HL-60 (cell line): ENCODE data around the gene MDGA2.

Source experiments
- DNase-seq, 2 experiments: peaks; one replicate each; pipeline ENCODE4 v3.0.0-alpha.2; 2010 to 2020; ENCODE audit warnings: low read depth in 1 of 2, low spot score in 1 of 2
- H3K27ac ChIP-seq: fragments of 250-450 bp; sonication (Bioruptor Pico); replicated peaks from 2 replicates; pipeline ENCODE4 v1.5.1; 2020; ENCODE audit warnings: mild to moderate bottlenecking, moderate library complexity
- H3K27me3 ChIP-seq: fragments of 250-450 bp; sonication (Bioruptor Pico); 2 replicates; pipeline ENCODE4 v1.5.1; 2021; ENCODE audit warnings: mild to moderate bottlenecking, moderate library complexity; ENCODE audit not compliant: insufficient read depth, poor library complexity, severe bottlenecking
- H3K4me3 ChIP-seq: replicated peaks from 2 replicates; pipeline ENCODE4 v1.5.1; 2011; ENCODE audit warnings: mild to moderate bottlenecking, control low read depth, low read length; ENCODE audit not compliant: insufficient read depth
- CTCF ChIP-seq: IDR thresholded peaks from one replicate; pipeline ENCODE4 v1.5.1; 2011; ENCODE audit warnings: low read length, control low read depth, inconsistent platforms; ENCODE audit not compliant: insufficient read depth
- GABPA ChIP-seq: IDR thresholded peaks from 2 replicates; pipeline ENCODE4 v1.6.1; 2012; ENCODE audit warnings: low read depth
- POLR2AphosphoS5 ChIP-seq: IDR thresholded peaks from 2 replicates; pipeline ENCODE4 v1.6.1; 2012; ENCODE audit warnings: low read depth
- REST ChIP-seq: IDR thresholded peaks from 2 replicates; pipeline ENCODE4 v1.6.1; 2012; ENCODE audit warnings: low read depth; ENCODE audit not compliant: insufficient replicate concordance
- SPI1 ChIP-seq: IDR thresholded peaks from 2 replicates; pipeline ENCODE4 v1.6.1; 2012; ENCODE audit warnings: low read depth, mild to moderate bottlenecking, borderline replicate concordance

MDGA2 gene

DNA sequence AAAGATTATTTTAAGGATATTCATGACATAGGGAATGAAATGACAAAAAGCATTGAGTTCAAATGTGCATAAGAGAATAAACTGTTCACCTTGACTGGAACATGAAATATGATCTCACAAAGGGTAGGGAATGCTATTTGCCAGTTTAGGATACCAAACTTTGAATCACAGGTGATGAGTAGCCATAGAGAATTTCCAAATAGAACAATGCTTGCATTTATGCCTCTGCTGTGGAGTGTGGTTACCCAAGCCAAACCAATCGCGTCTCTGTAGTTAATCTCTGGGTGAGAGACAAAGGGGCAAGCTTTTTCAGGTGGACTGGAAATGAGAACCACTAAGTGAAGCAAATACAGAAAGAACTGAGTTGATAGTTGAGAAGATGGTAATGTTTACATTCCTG is 652.7 kb downstream of the MDGA2 start:
- no peak for DNase-seq
- H3K4me3 ChIP-seq = no peak overlapping the region
- no peak overlapping the region for H3K27ac ChIP-seq
- H3K27me3 ChIP-seq = no peaks in the 10 kb centered on the region
- no peak for TF ChIP-seq REST
- TF ChIP-seq POLR2AphosphoS5 = no peak
- TF ChIP-seq CTCF = no peak
- TF ChIP-seq SPI1 = no peak

GRCh38 chr14:47020500-47020899 is 654.9 kb downstream of the MDGA2 start:
- DNase-seq = no peak
- H3K4me3 ChIP-seq = no peak overlapping the region
- no peaks in the 10 kb centered on the region for H3K27me3 ChIP-seq
- H3K27ac ChIP-seq = no peak overlapping the region
- TF ChIP-seq REST (no peak), CTCF (no peak), POLR2AphosphoS5 (no peak), SPI1 (no peak), GABPA (no peak)

GRCh38 chr14:47012533-47013280 is 662.7 kb downstream of the MDGA2 start:
- Histone ChIP-seq H3K4me3 (no peak overlapping the region), H3K27me3 (no peaks in the 10 kb centered on the region), H3K27ac (no peak overlapping the region)
- no peak for DNase-seq
- TF ChIP-seq POLR2AphosphoS5 = no peak
- no peak for TF ChIP-seq GABPA
- TF ChIP-seq SPI1 = no peak
- TF ChIP-seq CTCF = no peak
- TF ChIP-seq REST = no peak
